ENCODE data around the gene CMTR1. TPM values are rescaled to one million over a fixed set of nuclear protein-coding genes. Genes with fewer than 3 reads are reported as not detected.

The CMTR1 gene
- total RNA-seq, 1 experiment from 2014 or later, result 28.7 TPM

GRCh38 chr6:37429352-37429750 is 3.7 kb upstream of the CMTR1 start:
- RAD21 ChIA-PET (ENCODE audit: low non-redundant PET in 1 of 2, low total read pairs in 2 of 2, uncharacterized antibody in 2 of 2, unreplicated experiment in 2 of 2), result no interaction called here
- intact Hi-C loops (cut with micrococcal nuclease), result no loop called here
- DNase-seq (ENCODE audit: low read depth, low spot score), result no peak
- Histone ChIP-seq H3K4me1 (ENCODE audit: control insufficient read depth in 1 of 2, insufficient read depth in 2 of 2, low read length in 2 of 2) (peaks cover 5 to 14% of the 10 kb centered on the region in 2 experiments; a peak in 2 of 4 replicates), H3K27ac (ENCODE audit: low read depth, low read length) (no peak overlapping the region), H3K9me3 (ENCODE audit: control insufficient read depth in 1 of 2, insufficient read depth in 1 of 2, low read depth in 1 of 2, low read length in 2 of 2) (no peaks in the 10 kb centered on the region), H3K4me3 (replicated peaks in 1 of 2; ENCODE audit: low read depth in 1 of 2, low read length in 2 of 2) (no peak overlapping the region), H3K27me3 (ENCODE audit: insufficient read depth, low read length) (no peaks in the 10 kb centered on the region), H3K36me3 (ENCODE audit: control insufficient read depth in 1 of 2, insufficient read depth in 2 of 2, low read length in 2 of 2) (no peaks in the 10 kb centered on the region), H3K9me2 (ENCODE audit: insufficient read depth) (0 out of 2 replicates have a peak, but pooled peaks cover 3% of the 10 kb centered on the region), H2AFZ (ENCODE audit: low read depth, low read length, poor library complexity, severe bottlenecking) (no peak overlapping the region), H3K9ac (ENCODE audit: low read length) (no peak overlapping the region), H4K20me1 (ENCODE audit: insufficient read depth) (no peaks in the 10 kb centered on the region), H3K4me2 (ENCODE audit: low read length) (no peak overlapping the region), H3K79me2 (ENCODE audit: insufficient read depth, low read length) (peaks cover 11% of the 10 kb centered on the region)
- TF ChIP-seq EZH2 (IDR thresholded peaks at IDR 0.05), result no peak
- TF ChIP-seq ZBTB33 (IDR thresholded peaks at IDR 0.05; ENCODE audit: extremely low read depth, insufficient replicate concordance, low read length), result no peak
- no peak for TF ChIP-seq SIN3A (IDR thresholded peaks at IDR 0.05; ENCODE audit: low read depth)
- CTCF ChIA-PET, result no interaction called here
- POLR2A ChIA-PET, result no interaction called here
- no peak for ATAC-seq
- no TSS peak for BruUV-seq (replicated peaks)

GRCh38 chr6:37432590-37432915 is 468 bp upstream of the CMTR1 start:
- H4K20me1 ChIP-seq (ENCODE audit: insufficient read depth), result no peaks in the 10 kb centered on the region
- intact Hi-C loops (cut with micrococcal nuclease), result no loop called here
- peaks cover 19% of the 10 kb centered on the region for H3K79me2 ChIP-seq (ENCODE audit: insufficient read depth, low read length)
- peak overlapping the region; percentile 32; the same call in 1 of the 2 replicates for H3K27ac ChIP-seq (ENCODE audit: low read depth, low read length)
- H3K4me2 ChIP-seq (ENCODE audit: low read length), result peak overlapping the region; percentile 97
- ChIA-PET RAD21 (ENCODE audit: low non-redundant PET in 1 of 2, low total read pairs in 2 of 2, uncharacterized antibody in 2 of 2, unreplicated experiment in 2 of 2) (no interaction called here), CTCF (no interaction called here), POLR2A (no interaction called here)
- H3K4me1 ChIP-seq (ENCODE audit: control insufficient read depth in 1 of 2, insufficient read depth in 2 of 2, low read length in 2 of 2), result peaks cover 5 to 18% of the 10 kb centered on the region in 2 experiments; a peak in 2 of 4 replicates
- no peaks in the 10 kb centered on the region for H3K9me3 ChIP-seq (ENCODE audit: control insufficient read depth in 1 of 2, insufficient read depth in 1 of 2, low read depth in 1 of 2, low read length in 2 of 2)
- peaks cover 0 to 10% of the 10 kb centered on the region in 2 experiments; a peak in 1 of 4 replicates for H3K36me3 ChIP-seq (ENCODE audit: control insufficient read depth in 1 of 2, insufficient read depth in 2 of 2, low read length in 2 of 2)
- peak overlapping the region; percentile 87 for H2AFZ ChIP-seq (ENCODE audit: low read depth, low read length, poor library complexity, severe bottlenecking)
- H3K9me2 ChIP-seq (ENCODE audit: insufficient read depth), result 0 out of 2 replicates have a peak, but pooled peaks cover 3% of the 10 kb centered on the region
- H3K27me3 ChIP-seq (ENCODE audit: insufficient read depth, low read length), result no peaks in the 10 kb centered on the region
- peak overlapping the region; percentile 91 to 93 for H3K4me3 ChIP-seq (replicated peaks in 1 of 2; ENCODE audit: low read depth in 1 of 2, low read length in 2 of 2)
- TSS peak; percentile 94 for BruUV-seq (replicated peaks)
- peak overlapping the region; percentile 74 for H3K9ac ChIP-seq (ENCODE audit: low read length)
- DNase-seq (ENCODE audit: low read depth, low spot score) (no peak), ATAC-seq (no peak; the same call in 1 of the 2 replicates)
- TF ChIP-seq ZBTB33 (IDR thresholded peaks at IDR 0.05; ENCODE audit: extremely low read depth, insufficient replicate concordance, low read length), result no peak
- no peak for TF ChIP-seq POLR2A (IDR thresholded peaks at IDR 0.05; ENCODE audit: borderline replicate concordance, extremely low read depth, insufficient read depth, insufficient read length)
- no peak for TF ChIP-seq EGR1 (IDR thresholded peaks at IDR 0.05; ENCODE audit: low read depth)
- TF ChIP-seq ZFX (IDR thresholded peaks at IDR 0.05), result no peak
- no peak for TF ChIP-seq EZH2phosphoT487 (IDR thresholded peaks at IDR 0.05; ENCODE audit: borderline replicate concordance)
- no peak for TF ChIP-seq CTCF (IDR thresholded peaks at IDR 0.05 in 2 of 3, conservative IDR thresholded peaks at IDR 0.05 in 1 of 3; ENCODE audit: borderline replicate concordance in 1 of 3, insufficient read depth in 1 of 3, low read depth in 2 of 3, low read length in 2 of 3)
- TF ChIP-seq, protein P1, sequence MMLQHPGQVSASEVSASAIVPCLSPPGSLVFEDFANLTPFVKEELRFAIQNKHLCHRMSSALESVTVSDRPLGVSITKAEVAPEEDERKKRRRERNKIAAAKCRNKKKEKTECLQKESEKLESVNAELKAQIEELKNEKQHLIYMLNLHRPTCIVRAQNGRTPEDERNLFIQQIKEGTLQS (IDR thresholded peaks at IDR 0.05), result no peak
- no peak for TF ChIP-seq ZNF274 (IDR thresholded peaks at IDR 0.05; ENCODE audit: low read depth, low read length)
- no peak for TF ChIP-seq ELF1 (IDR thresholded peaks at IDR 0.05; ENCODE audit: borderline replicate concordance, low read depth)
- no peak for TF ChIP-seq CBX3 (IDR thresholded peaks at IDR 0.05; ENCODE audit: low read depth)
- TF ChIP-seq YY1 (IDR thresholded peaks at IDR 0.05; ENCODE audit: extremely low read depth, insufficient replicate concordance, low read depth, low read length), result no peak

Measured in HCT116 (cell line).